H9 (cell line): ENCODE measurements around the gene ZMYND8. TPM values are rescaled to one million over a fixed set of nuclear protein-coding genes. Genes with fewer than 3 reads are reported as not detected.

Source experiments
- DNase-seq: peaks from one replicate; pipeline ENCODE4 v3.0.0-alpha.2; 2017
- H2AFZ ChIP-seq: one replicate; pipeline ENCODE4 v1.6.1; 2013; ENCODE audit warnings: mild to moderate bottlenecking, low read length, control low read depth, moderate library complexity
- H2AK5ac ChIP-seq: 2 replicates; pipeline ENCODE4 v1.6.1; 2013; ENCODE audit warnings: low read length, control low read depth, mixed read lengths; ENCODE audit not compliant: insufficient read length
- H2BK120ac ChIP-seq: one replicate; pipeline ENCODE4 v1.6.1; 2013; ENCODE audit warnings: low read depth, mild to moderate bottlenecking, low read length, control low read depth, inconsistent platforms; ENCODE audit not compliant: poor library complexity, severe bottlenecking
- H2BK12ac ChIP-seq: 2 replicates; pipeline ENCODE4 v1.6.1; 2013; ENCODE audit warnings: low read length, control low read depth, mixed read lengths, low read depth; ENCODE audit not compliant: insufficient read length
- H2BK15ac ChIP-seq: 2 replicates; pipeline ENCODE4 v1.6.1; 2013; ENCODE audit warnings: low read depth, low read length, control low read depth
- H2BK20ac ChIP-seq: one replicate; pipeline ENCODE4 v1.6.1; 2013; ENCODE audit warnings: low read depth, mild to moderate bottlenecking, low read length, control low read depth, inconsistent platforms; ENCODE audit not compliant: poor library complexity, severe bottlenecking
- H2BK5ac ChIP-seq: 2 replicates; pipeline ENCODE4 v1.6.1; 2013; ENCODE audit warnings: low read length, control low read depth, mixed read lengths; ENCODE audit not compliant: insufficient read length
- H3K14ac ChIP-seq: 2 replicates; pipeline ENCODE4 v1.6.1; 2013; ENCODE audit warnings: low read length, control low read depth; ENCODE audit not compliant: insufficient read depth
- H3K18ac ChIP-seq: 2 replicates; pipeline ENCODE4 v1.6.1; 2013; ENCODE audit warnings: low read depth, mild to moderate bottlenecking, mixed read lengths, low read length, control low read depth; ENCODE audit not compliant: insufficient read length
- H3K23ac ChIP-seq: 2 replicates; pipeline ENCODE4 v1.6.1; 2013; ENCODE audit warnings: low read length, control low read depth, mixed read lengths, low read depth; ENCODE audit not compliant: insufficient read length
- H3K23me2 ChIP-seq: 2 replicates; pipeline ENCODE4 v1.6.1; 2013; ENCODE audit warnings: low read depth, mild to moderate bottlenecking, mixed read lengths, low read length, control low read depth; ENCODE audit not compliant: insufficient read length, poor library complexity, severe bottlenecking
- H3K27ac ChIP-seq: 2 replicates; pipeline ENCODE4 v1.5.1; 2013; ENCODE audit warnings: low read length, control low read depth, mixed read lengths, low read depth; ENCODE audit not compliant: insufficient read length
- H3K27me3 ChIP-seq: 2 replicates; pipeline ENCODE4 v1.6.1; 2013; ENCODE audit warnings: low read length, control low read depth, inconsistent platforms; ENCODE audit not compliant: insufficient read depth
- H3K4ac ChIP-seq: 2 replicates; pipeline ENCODE4 v1.6.1; 2013; ENCODE audit warnings: low read depth, mild to moderate bottlenecking, control low read depth, inconsistent platforms, low read length, moderate library complexity
- H3K4me1 ChIP-seq: 2 replicates; pipeline ENCODE4 v1.6.1; 2013; ENCODE audit warnings: low read length, control low read depth, inconsistent platforms; ENCODE audit not compliant: insufficient read depth
- H3K4me2 ChIP-seq: 2 replicates; pipeline ENCODE4 v1.6.1; 2013; ENCODE audit warnings: low read length, control low read depth, mixed read lengths; ENCODE audit not compliant: insufficient read length, insufficient read depth
- H3K56ac ChIP-seq: 2 replicates; pipeline ENCODE4 v1.6.1; 2013; ENCODE audit warnings: low read depth, mild to moderate bottlenecking, mixed read lengths, low read length, control low read depth; ENCODE audit not compliant: insufficient read length
- H3K79me1 ChIP-seq: 2 replicates; pipeline ENCODE4 v1.6.1; 2013; ENCODE audit warnings: low read depth, mild to moderate bottlenecking, moderate library complexity, low read length, control low read depth, inconsistent platforms; ENCODE audit not compliant: insufficient read depth, poor library complexity, severe bottlenecking
- H3K79me2 ChIP-seq: 2 replicates; pipeline ENCODE4 v1.6.1; 2013; ENCODE audit warnings: low read length, control low read depth, inconsistent platforms; ENCODE audit not compliant: insufficient read depth
- H3K9ac ChIP-seq: 2 replicates; pipeline ENCODE4 v1.6.1; 2013; ENCODE audit warnings: low read length, control low read depth, mixed read lengths; ENCODE audit not compliant: insufficient read length; ENCODE audit errors: extremely low read depth
- H3K9me3 ChIP-seq: one replicate; pipeline ENCODE4 v1.6.1; 2013; ENCODE audit warnings: low read depth, low read length, inconsistent platforms; ENCODE audit not compliant: control insufficient read depth
- H3T11ph ChIP-seq: one replicate; pipeline ENCODE4 v1.6.1; 2013; ENCODE audit warnings: mild to moderate bottlenecking, low read length, control low read depth, inconsistent platforms
- H4K20me1 ChIP-seq: one replicate; pipeline ENCODE4 v1.6.1; 2013; ENCODE audit not compliant: control insufficient read depth, insufficient read length, insufficient read depth
- H4K5ac ChIP-seq: 2 replicates; pipeline ENCODE4 v1.6.1; 2013; ENCODE audit warnings: low read depth, mild to moderate bottlenecking, mixed read lengths, low read length, control low read depth; ENCODE audit not compliant: insufficient read length
- H4K8ac ChIP-seq: replicated peaks from 2 replicates; pipeline ENCODE4 v1.6.1; 2013; ENCODE audit warnings: low read length, control low read depth, mixed read lengths, low read depth; ENCODE audit not compliant: insufficient read length
- H4K91ac ChIP-seq: 2 replicates; pipeline ENCODE4 v1.6.1; 2013; ENCODE audit warnings: low read depth, mild to moderate bottlenecking, moderate library complexity, mixed read lengths, low read length, control low read depth; ENCODE audit not compliant: insufficient read length
- H3K27ac Mint-ChIP-seq, 3 experiments: 2 replicates in 2 of 3; 3 replicates in 1 of 3; pipeline ENCODE4 v1.8.0; 2020 to 2021; ENCODE audit warnings: mixed read lengths in 3 of 3, mild to moderate bottlenecking in 1 of 3, moderate library complexity in 1 of 3
- H3K27me3 Mint-ChIP-seq: 2 replicates; pipeline ENCODE4 v1.8.0; 2021; ENCODE audit warnings: low read depth, mild to moderate bottlenecking, moderate library complexity, mixed read lengths
- H3K36me3 Mint-ChIP-seq, 3 experiments: 2 replicates in 2 of 3; 3 replicates in 1 of 3; pipeline ENCODE4 v1.8.0; 2020 to 2021; ENCODE audit warnings: low read depth in 3 of 3, mixed read lengths in 3 of 3; ENCODE audit not compliant: insufficient read depth in 1 of 3
- H3K4me1 Mint-ChIP-seq, 2 experiments: 2 replicates each; pipeline ENCODE4 v1.8.0; 2020; ENCODE audit warnings: mixed read lengths in 2 of 2
- H3K4me3 Mint-ChIP-seq, 2 experiments: 2 replicates in 1 of 2; 3 replicates in 1 of 2; pipeline ENCODE4 v1.8.0; 2020 to 2021; ENCODE audit warnings: mild to moderate bottlenecking in 2 of 2, mixed read lengths in 2 of 2, moderate library complexity in 1 of 2
- H3K9me3 Mint-ChIP-seq, 2 experiments: 2 replicates in 1 of 2; 3 replicates in 1 of 2; pipeline ENCODE4 v1.8.0; 2020; ENCODE audit warnings: mild to moderate bottlenecking in 2 of 2, mixed read lengths in 2 of 2, moderate library complexity in 1 of 2
- CTCF ChIP-seq: fragments of 200-600 bp; sonication (generic); conservative IDR thresholded peaks from 3 replicates; pipeline ENCODE4 v1.8.0; 2021; ENCODE audit warnings: antibody characterized with exemption, mild to moderate bottlenecking
- WGBS: extraction: QIAGEN DNeasy Blood & Tissue Kit; methylation state at CpG from one replicate; pipeline ENCODE4 v1.1.7; 2013; ENCODE audit warnings: missing lambda C conversion rate, low lambda C conversion rate, mixed read lengths; ENCODE audit not compliant: insufficient read length; ENCODE audit errors: extremely low coverage; 5-methylcytosine and 5-hydroxymethylcytosine counted together
- total RNA-seq: library from RNA; stranded (reverse); gene quantifications from 2 replicates; pipeline ENCODE4 v1.2.1, GENCODE V29; 2021

ZMYND8 gene
- total RNA-seq, 1 experiment from 2014 or later: 158 TPM

GRCh38 chr20:47257256-47257655, 99.2 kb downstream of the ZMYND8 start:
- H3K14ac ChIP-seq: no peak overlapping the region
- H4K5ac ChIP-seq: no peak overlapping the region
- H3K9ac ChIP-seq: no peak overlapping the region
- no peak overlapping the region for H2AFZ ChIP-seq
- H3K4me3 Mint-ChIP-seq: no peak overlapping the region
- H3K27ac Mint-ChIP-seq: peak overlapping the region in 1 of 3 experiments; percentile 3; a peak in 1 of 7 replicates
- no peak for TF ChIP-seq CTCF
- H4K20me1 ChIP-seq: no peaks in the 10 kb centered on the region
- H3K36me3 Mint-ChIP-seq: peaks cover 50 to 86% (median 83%) of the 10 kb centered on the region in 3 experiments
- no peaks in the 10 kb centered on the region; the same call in 1 of the 2 replicates for H3K79me2 ChIP-seq
- H3K18ac ChIP-seq: no peak overlapping the region
- no peak for DNase-seq
- H2AK5ac ChIP-seq: no peak overlapping the region
- H2BK120ac ChIP-seq: no peak overlapping the region
- H4K8ac ChIP-seq: no peak overlapping the region
- H2BK20ac ChIP-seq: no peak overlapping the region
- H3K9me3 ChIP-seq: no peaks in the 10 kb centered on the region
- H2BK12ac ChIP-seq: no peak overlapping the region
- no peak overlapping the region for H3T11ph ChIP-seq
- no peak overlapping the region for H3K27ac ChIP-seq
- no peak overlapping the region for H2BK15ac ChIP-seq
- no peak overlapping the region for H3K23ac ChIP-seq
- H3K4ac ChIP-seq: no peak overlapping the region
- WGBS: 100% methylated on average over 1 of the region's 1 CpG
- no peaks in the 10 kb centered on the region for H3K9me3 Mint-ChIP-seq
- no peaks in the 10 kb centered on the region for H3K27me3 ChIP-seq
- H3K23me2 ChIP-seq: no peaks in the 10 kb centered on the region
- H3K4me1 Mint-ChIP-seq: peaks cover 5 to 6% of the 10 kb centered on the region in 2 experiments; a peak in 1 of 4 replicates
- no peak overlapping the region for H2BK5ac ChIP-seq
- no peak overlapping the region for H3K56ac ChIP-seq
- H4K91ac ChIP-seq: no peak overlapping the region
- no peaks in the 10 kb centered on the region for H3K27me3 Mint-ChIP-seq
- H3K4me1 ChIP-seq: no peaks in the 10 kb centered on the region
- H3K4me2 ChIP-seq: no peak overlapping the region
- H3K79me1 ChIP-seq: peaks cover 12% of the 10 kb centered on the region
